SK-N-MC (cell line): ENCODE measurements around the gene KNCN.

Experiments
- EZH2 ChIP-seq: fragments of 200-600 bp; sonication (generic); IDR thresholded peaks from one replicate; pipeline ENCODE4 v1.6.1; 2017; ENCODE audit warnings: antibody characterized with exemption
- FOXP2 ChIP-seq: optimal IDR thresholded peaks from 2 replicates; pipeline ENCODE3; 2011; ENCODE audit warnings: mild to moderate bottlenecking, moderate library complexity; ENCODE audit not compliant: insufficient read depth; ENCODE audit errors: extremely low read length, control extremely low read depth
- POLR2AphosphoS5 ChIP-seq: IDR thresholded peaks from 2 replicates; pipeline ENCODE4 v1.6.1; 2012; ENCODE audit warnings: mild to moderate bottlenecking, low read depth, low read length, borderline replicate concordance

- TF ChIP-seq EZH2 (no peak), POLR2AphosphoS5 (no peak), FOXP2 (no peak)
Observed at GRCh38 chr1:46510998-46511365, 40.5 kb downstream of the KNCN start.
